ENCODE results near the gene PAPSS2. TPM values are rescaled to one million over a fixed set of nuclear protein-coding genes. Genes with fewer than 3 reads are reported as not detected.
A peak's percentile ranks its signal among the peaks of the same experiment; 100 is the strongest.

The PAPSS2 gene
- total RNA-seq, 4 donors from 2014 or later: 25.5 to 32.1 (median 28.8) TPM

GRCh38 chr10:87684001-87684638, 24.4 kb downstream of the PAPSS2 start:
- 65 to 92% methylated on average over 7 of the region's 7 CpGs for WGBS, 2 donors

DNA sequence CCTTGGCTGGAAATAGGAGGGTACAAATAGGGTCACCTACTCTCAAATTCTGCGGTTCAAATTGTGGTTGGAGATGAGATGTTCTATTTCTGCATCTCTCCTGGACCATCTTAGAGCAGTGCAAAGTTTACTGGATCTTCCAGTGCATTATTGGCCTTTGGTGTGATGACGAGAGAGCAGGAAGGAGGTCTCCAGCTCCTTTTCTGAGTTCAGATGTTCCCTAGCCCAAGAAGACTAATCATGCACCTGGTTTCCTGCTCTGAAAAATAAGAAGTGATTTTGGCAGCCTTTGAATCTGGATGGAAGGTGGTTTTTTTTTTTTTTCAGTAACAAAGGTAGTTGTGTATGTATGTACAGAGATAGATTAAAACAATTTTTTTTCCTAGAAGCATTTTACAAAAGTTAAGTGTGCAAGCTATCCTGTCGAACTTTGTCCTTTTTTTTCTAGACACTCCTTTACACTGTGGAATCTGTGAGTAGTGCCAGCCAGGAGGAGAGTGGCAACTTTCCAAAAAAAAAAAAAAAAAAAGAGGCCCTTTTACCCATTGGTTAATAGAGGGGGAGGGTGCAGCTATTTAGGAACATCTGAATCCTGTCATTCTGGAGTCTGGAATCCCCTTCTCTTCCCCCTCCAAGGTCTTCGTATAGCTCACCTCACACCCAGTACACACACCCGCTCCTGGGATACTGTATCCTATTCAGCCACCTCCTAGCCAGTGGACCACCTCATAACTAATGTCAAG, 26.3 kb downstream of the PAPSS2 start:
- no peak for DNase-seq
- Histone ChIP-seq H3K4me1 (peaks cover 6 to 7% of the 10 kb centered on the region in 2 donors), H3K36me3 (no peaks in the 10 kb centered on the region), H3K27me3 (no peaks in the 10 kb centered on the region), H3K9me3 (no peaks in the 10 kb centered on the region), H3K4me3 (replicated peaks in 1 of 3) (no peak overlapping the region), H3K27ac (peak overlapping the region in 2 of 3 donors; percentile 21 to 58)
- 48 to 53% methylated on average over 5 of the region's 5 CpGs for WGBS, 2 donors
- TF ChIP-seq POLR2A (IDR thresholded peaks at IDR 0.05): no peak
- no peak for TF ChIP-seq CTCF (IDR thresholded peaks at IDR 0.05)
- intact Hi-C loops (cut with DNase I): no loop called here

More at GRCh38 chr10:87684001-87684638, 24.4 kb downstream of the PAPSS2 start:
- no peaks in the 10 kb centered on the region for H3K9me3 ChIP-seq
- H3K4me1 ChIP-seq: peaks cover 4 to 7% of the 10 kb centered on the region in 2 donors
- no peak overlapping the region for H3K4me3 ChIP-seq (replicated peaks in 1 of 3)
- H3K27me3 ChIP-seq: no peaks in the 10 kb centered on the region
- H3K27ac ChIP-seq: no peak overlapping the region
- no peaks in the 10 kb centered on the region for H3K36me3 ChIP-seq
- no peak for DNase-seq
- TF ChIP-seq POLR2A (IDR thresholded peaks at IDR 0.05) (no peak), CTCF (IDR thresholded peaks at IDR 0.05) (no peak)
- intact Hi-C loops (cut with DNase I): no loop called here

DNA sequence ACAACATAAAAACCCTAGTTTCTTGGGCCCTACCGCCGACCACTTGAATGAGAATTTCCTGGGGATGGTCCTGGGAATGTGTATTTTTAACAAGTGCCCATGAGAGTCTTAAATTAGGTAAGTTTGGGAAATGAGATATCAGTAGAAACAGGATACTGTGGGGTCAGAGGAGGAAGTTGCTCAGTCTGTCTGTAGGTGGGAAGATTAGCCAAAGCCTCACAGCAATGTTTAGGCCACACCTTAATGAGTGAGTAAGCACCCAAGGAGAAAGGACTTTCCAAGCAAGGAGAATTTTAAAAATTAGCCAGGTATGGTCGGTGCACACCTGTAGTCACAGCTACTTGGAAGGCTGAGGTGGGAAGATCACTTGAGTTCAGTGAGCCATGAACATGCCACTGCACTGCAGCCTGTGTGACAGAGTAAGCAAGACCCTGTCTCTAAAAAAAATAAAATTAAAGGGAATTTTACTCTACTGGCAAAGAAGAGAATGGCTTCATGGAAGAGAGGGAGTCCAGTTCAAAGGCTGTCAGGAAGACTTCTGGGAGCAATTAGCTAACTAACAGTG, 31.9 kb downstream of the PAPSS2 start:
- peaks cover 16 to 21% of the 10 kb centered on the region in 2 donors for H3K4me1 ChIP-seq
- intact Hi-C loops (cut with DNase I): no loop called here
- 24 to 42% methylated on average over 3 of the region's 3 CpGs for WGBS, 2 donors

GRCh38 chr10:87692956-87693484, 33.3 kb downstream of the PAPSS2 start:
- Histone ChIP-seq H3K4me1 (peaks cover 16 to 21% of the 10 kb centered on the region in 2 donors), H3K4me3 (replicated peaks in 1 of 3) (no peak overlapping the region), H3K27me3 (no peaks in the 10 kb centered on the region), H3K9me3 (no peaks in the 10 kb centered on the region), H3K36me3 (no peaks in the 10 kb centered on the region), H3K27ac (peak overlapping the region; percentile 15 to 69 (median 31))
- 79 to 84% methylated on average over 3 of the region's 3 CpGs for WGBS, 2 donors
- intact Hi-C loops (cut with DNase I): no loop called here
- no peak for TF ChIP-seq POLR2A (IDR thresholded peaks at IDR 0.05)
- TF ChIP-seq CTCF (IDR thresholded peaks at IDR 0.05): no peak
- peak in 1 of 2 donors; percentile 11 for DNase-seq

More for the DNA sequence above, 31.9 kb downstream of the PAPSS2 start:
- H3K4me3 ChIP-seq (replicated peaks in 1 of 3): no peak overlapping the region
- H3K36me3 ChIP-seq: no peaks in the 10 kb centered on the region
- H3K9me3 ChIP-seq: no peaks in the 10 kb centered on the region
- peak overlapping the region; percentile 39 to 69 (median 49) for H3K27ac ChIP-seq
- DNase-seq: peak; percentile 74 to 75
- no peaks in the 10 kb centered on the region for H3K27me3 ChIP-seq
- TF ChIP-seq CTCF (IDR thresholded peaks at IDR 0.05) (peak in 1 of 6 experiments; percentile 18), POLR2A (IDR thresholded peaks at IDR 0.05) (no peak)
